MM.1S (cell line): ENCODE measurements around the gene CSF1R.
"Not testable (repeated sequence)": the region's sequence is repeated elsewhere in the genome, so short reads cannot be mapped to it uniquely, and the experiment has no call there.

Experiments
- EZH2phosphoT487 ChIP-seq: fragments of 300-600 bp; sonication (generic); IDR thresholded peaks from 2 replicates; pipeline ENCODE4 v1.6.1; 2018; ENCODE audit warnings: antibody characterized with exemption, low read length
- TF ChIP-seq, protein P1 (sequence below): fragments of 300-600 bp; sonication (generic); IDR thresholded peaks from 2 replicates; pipeline ENCODE4 v1.5.1; 2016; ENCODE audit warnings: antibody characterized with exemption, low read length, mixed read lengths

DNA sequence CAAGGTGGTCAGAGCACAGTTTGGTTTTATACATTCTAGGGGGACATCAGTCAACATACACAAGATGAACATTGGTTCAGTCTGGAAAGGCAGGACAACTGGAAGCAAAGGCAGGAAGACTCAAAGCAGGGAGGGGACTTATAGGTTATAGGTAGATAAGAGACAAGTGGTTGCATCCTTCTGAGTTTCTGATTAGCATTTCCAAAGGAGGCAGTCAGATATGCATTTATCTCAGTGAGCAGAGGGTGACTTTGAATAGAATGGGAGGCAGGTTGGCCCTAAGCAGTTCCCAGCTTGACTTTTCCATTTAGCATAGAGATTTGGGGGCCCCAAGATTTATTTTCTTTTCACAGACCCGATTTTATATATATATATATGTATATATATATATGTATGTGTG lies 58.3 kb downstream of the CSF1R start:
- TF ChIP-seq, protein P1, sequence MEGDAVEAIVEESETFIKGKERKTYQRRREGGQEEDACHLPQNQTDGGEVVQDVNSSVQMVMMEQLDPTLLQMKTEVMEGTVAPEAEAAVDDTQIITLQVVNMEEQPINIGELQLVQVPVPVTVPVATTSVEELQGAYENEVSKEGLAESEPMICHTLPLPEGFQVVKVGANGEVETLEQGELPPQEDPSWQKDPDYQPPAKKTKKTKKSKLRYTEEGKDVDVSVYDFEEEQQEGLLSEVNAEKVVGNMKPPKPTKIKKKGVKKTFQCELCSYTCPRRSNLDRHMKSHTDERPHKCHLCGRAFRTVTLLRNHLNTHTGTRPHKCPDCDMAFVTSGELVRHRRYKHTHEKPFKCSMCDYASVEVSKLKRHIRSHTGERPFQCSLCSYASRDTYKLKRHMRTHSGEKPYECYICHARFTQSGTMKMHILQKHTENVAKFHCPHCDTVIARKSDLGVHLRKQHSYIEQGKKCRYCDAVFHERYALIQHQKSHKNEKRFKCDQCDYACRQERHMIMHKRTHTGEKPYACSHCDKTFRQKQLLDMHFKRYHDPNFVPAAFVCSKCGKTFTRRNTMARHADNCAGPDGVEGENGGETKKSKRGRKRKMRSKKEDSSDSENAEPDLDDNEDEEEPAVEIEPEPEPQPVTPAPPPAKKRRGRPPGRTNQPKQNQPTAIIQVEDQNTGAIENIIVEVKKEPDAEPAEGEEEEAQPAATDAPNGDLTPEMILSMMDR, result not testable (repeated sequence)
- not testable (repeated sequence) for TF ChIP-seq EZH2phosphoT487
